GM12878 (cell line): ENCODE data around the gene AKT3. TPM values are rescaled to one million over a fixed set of nuclear protein-coding genes. Genes with fewer than 3 reads are reported as not detected.

ENCODE experiments used
- KAT2A ChIP-seq: conservative IDR thresholded peaks from 2 replicates; pipeline ENCODE4 v1.6.1; 2011; ENCODE audit warnings: low read depth, low read length; ENCODE audit not compliant: control insufficient read depth
- KDM1A ChIP-seq: fragments of 200-600 bp; sonication (generic); IDR thresholded peaks from 2 replicates; pipeline ENCODE4 v1.6.1; 2016; ENCODE audit warnings: borderline replicate concordance
- LARP7 ChIP-seq: fragments of 450-650 bp; IDR thresholded peaks from 2 replicates; pipeline ENCODE4 v1.6.1; 2017; ENCODE audit warnings: mild to moderate bottlenecking
- MYC ChIP-seq: IDR thresholded peaks from 2 replicates; pipeline ENCODE4 v1.6.1; 2011; ENCODE audit warnings: mild to moderate bottlenecking, low read length, moderate library complexity, inconsistent platforms; ENCODE audit not compliant: insufficient read depth, insufficient replicate concordance, insufficient read length, severe bottlenecking
- ZNF274 ChIP-seq: IDR thresholded peaks from one replicate; pipeline ENCODE4 v1.8.0; 2011; ENCODE audit not compliant: insufficient read length, insufficient read depth
- ZSCAN29 ChIP-seq: fragments of 450-650 bp; IDR thresholded peaks from 2 replicates; pipeline ENCODE4 v1.6.1; 2017; ENCODE audit warnings: mild to moderate bottlenecking, moderate library complexity
- polyA plus RNA-seq, 11 experiments: library from polyadenylated mRNA; depleted of rRNA in 4 of 11; unstranded in 6 of 11; stranded (reverse) in 5 of 11; fragments of >200 nt; fragmentation: Nextera tagmentation in 4 of 11; fragmentation: Illumina TruSeq in 1 of 11; extraction: Ambion mirVana in 4 of 11; extraction: Trizol in 1 of 11; gene quantifications; 1 replicate in 1 of 11; 2 replicates in 10 of 11; pipeline versions ENCODE4 v1.2.1 to v1.2.3, GENCODE V29; 2011 to 2016; ENCODE audit warnings: inconsistent platforms in 2 of 11, missing spikeins in 2 of 11, low read depth in 1 of 11
- total RNA-seq, 4 experiments: library from RNA; depleted of rRNA in 3 of 4; stranded (reverse); fragments of >200 nt in 3 of 4; fragmentation: Illumina TruSeq in 1 of 4; extraction: Trizol in 1 of 4; gene quantifications; 2 replicates each; pipeline versions ENCODE4 v1.2.1 to v1.2.3, GENCODE V29; 2013 to 2021
- TF ChIP-seq, protein P1 (sequence below): IDR thresholded peaks from 2 replicates; pipeline ENCODE4 v1.6.1; 2011; ENCODE audit warnings: low read depth, low read length, improper control_type of control experiment, borderline replicate concordance
- TF ChIP-seq, protein P2 (sequence below): IDR thresholded peaks from 2 replicates; pipeline ENCODE4 v1.6.1; 2012; ENCODE audit warnings: low read length, inconsistent platforms
- TF ChIP-seq, protein P3 (sequence below): IDR thresholded peaks from 2 replicates; pipeline ENCODE4 v1.6.1; 2012; ENCODE audit warnings: low read depth, low read length, improper control_type of control experiment

The AKT3 gene
- total and polyA plus RNA-seq, 10 of the 15 experiments (the other 5 are each of a cell fraction or from before 2014, with no cell fraction given) = 0.03 to 0.56 (median 0.19) TPM

DNA sequence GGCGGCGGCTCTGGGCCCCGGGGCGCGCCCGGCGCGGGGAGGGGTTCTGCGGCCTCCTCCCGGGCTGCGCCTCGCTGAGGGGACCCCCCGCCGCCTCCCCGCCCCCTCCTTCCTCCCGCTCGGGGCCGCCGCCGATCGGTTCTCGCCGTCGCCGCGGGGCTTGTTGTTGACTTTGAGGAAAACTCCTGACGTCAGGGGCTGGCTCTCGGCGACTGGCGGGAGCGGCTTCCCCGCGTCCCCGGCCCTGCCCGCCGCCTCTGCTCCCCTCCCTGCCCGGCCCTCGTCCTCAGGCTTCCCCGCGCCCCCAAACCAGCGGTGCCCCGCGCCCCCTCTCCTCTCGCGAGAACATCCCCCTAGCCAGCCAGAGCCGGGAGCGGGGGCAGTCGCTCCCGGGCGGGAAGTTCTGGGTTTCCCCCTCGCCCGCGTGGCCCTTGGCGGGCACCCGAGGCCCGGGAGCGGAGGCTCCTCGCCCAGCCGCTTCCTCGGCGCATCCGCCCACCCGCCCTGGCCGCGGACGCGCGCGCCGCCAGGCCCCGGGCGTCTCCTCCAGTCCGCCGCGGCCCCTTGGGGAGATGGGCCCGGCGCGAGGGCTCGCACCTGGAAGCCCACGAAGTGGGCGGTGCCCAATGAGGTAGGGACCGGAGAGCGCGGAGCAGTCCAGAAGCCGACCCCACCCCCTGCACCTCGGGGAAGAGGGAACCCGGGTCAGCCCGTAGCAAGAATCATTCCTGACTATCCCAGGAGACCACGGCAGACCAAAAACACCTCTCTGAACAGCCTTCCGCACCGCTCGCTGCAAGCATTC is 611 bp upstream of the AKT3 start (continued):
- TF ChIP-seq, protein P1, sequence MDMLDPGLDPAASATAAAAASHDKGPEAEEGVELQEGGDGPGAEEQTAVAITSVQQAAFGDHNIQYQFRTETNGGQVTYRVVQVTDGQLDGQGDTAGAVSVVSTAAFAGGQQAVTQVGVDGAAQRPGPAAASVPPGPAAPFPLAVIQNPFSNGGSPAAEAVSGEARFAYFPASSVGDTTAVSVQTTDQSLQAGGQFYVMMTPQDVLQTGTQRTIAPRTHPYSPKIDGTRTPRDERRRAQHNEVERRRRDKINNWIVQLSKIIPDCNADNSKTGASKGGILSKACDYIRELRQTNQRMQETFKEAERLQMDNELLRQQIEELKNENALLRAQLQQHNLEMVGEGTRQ = no peak
- TF ChIP-seq, protein P2, sequence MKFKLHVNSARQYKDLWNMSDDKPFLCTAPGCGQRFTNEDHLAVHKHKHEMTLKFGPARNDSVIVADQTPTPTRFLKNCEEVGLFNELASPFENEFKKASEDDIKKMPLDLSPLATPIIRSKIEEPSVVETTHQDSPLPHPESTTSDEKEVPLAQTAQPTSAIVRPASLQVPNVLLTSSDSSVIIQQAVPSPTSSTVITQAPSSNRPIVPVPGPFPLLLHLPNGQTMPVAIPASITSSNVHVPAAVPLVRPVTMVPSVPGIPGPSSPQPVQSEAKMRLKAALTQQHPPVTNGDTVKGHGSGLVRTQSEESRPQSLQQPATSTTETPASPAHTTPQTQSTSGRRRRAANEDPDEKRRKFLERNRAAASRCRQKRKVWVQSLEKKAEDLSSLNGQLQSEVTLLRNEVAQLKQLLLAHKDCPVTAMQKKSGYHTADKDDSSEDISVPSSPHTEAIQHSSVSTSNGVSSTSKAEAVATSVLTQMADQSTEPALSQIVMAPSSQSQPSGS = no peak
- TF ChIP-seq ZSCAN29 (no peak), MYC (no peak), ZNF274 (no peak), KDM1A (no peak), LARP7 (peak; percentile 49; the same call in 1 of the 2 replicates), KAT2A (no peak)
- TF ChIP-seq, protein P3, sequence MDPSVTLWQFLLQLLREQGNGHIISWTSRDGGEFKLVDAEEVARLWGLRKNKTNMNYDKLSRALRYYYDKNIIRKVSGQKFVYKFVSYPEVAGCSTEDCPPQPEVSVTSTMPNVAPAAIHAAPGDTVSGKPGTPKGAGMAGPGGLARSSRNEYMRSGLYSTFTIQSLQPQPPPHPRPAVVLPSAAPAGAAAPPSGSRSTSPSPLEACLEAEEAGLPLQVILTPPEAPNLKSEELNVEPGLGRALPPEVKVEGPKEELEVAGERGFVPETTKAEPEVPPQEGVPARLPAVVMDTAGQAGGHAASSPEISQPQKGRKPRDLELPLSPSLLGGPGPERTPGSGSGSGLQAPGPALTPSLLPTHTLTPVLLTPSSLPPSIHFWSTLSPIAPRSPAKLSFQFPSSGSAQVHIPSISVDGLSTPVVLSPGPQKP = no peak
